Right forelimb (tissue), 1 donor: ENCODE data around the gene TSC2.
"Not testable (repeated sequence)": the region's sequence is repeated elsewhere in the genome, so short reads cannot be mapped to it uniquely, and the experiment has no call there.

Experiments used
- DNase-seq: peaks from one replicate; pipeline ENCODE4 v3.0.0-alpha.2; 2018

TSC2 gene

GRCh38 chr16:2011726-2012125 is 36.1 kb upstream of the TSC2 start:
- DNase-seq: not testable (repeated sequence)

DNA sequence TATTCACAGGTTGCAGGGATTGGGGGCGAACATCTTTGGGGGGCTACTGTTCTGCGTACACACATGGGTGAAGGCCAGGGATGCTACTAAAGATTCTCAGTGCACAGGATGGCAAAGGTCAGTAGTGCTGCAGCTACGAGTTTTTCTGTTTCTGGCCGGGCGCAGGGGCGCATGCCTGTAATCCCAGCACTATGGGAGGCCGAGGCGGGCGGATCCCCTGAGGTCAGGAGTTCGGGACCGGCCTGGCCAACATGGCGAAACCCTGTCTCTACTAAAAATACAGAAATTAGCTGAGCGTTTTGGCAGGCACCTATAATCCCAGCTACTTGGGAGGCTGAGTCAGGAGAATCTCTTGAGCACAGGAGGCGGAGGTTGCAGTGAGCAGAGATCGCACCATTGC is 34.3 kb upstream of the TSC2 start:
- DNase-seq: no peak

DNA sequence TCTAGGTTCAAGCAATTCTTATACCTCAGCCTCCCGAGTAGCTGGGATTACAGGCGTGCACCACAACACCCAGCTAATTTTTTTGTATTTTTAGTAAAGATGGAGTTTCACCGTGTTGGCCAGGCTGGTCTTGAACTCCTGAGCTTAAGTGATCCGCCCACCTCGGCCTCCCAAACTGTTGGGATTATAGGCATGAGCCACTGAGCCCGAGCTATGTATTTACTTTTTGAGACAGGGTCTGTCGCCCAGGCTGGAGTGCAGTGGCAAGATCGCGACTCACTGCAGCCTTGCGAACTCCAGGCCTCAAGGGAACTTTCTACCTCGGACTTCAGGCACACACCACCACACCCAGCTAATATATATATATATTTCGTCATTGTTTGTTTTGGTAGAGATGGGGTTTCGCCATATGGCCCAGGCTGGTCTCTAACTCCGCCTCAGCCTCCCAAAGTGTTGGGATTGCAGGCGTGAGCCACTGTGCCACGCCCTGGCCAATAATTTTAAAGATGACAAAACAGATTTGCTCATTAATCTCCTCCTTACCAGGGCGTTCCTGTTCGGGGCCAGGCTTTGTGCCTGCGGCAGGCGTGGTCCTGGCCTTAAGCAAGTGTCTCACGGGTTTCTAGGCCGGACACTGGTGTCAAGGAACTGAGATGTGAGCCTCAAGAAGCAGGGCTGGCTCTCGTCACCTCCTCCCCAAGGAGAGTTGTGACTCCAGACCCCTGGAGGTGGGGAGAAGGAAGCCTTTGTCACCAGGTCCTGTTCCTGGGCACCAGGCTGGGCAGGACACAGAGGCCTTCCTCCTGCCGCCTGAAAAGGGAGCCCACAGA is 32.5 kb upstream of the TSC2 start:
- no peak for DNase-seq

GRCh38 chr16:2015947-2016208 is 31.9 kb upstream of the TSC2 start:
- DNase-seq: no peak

DNA sequence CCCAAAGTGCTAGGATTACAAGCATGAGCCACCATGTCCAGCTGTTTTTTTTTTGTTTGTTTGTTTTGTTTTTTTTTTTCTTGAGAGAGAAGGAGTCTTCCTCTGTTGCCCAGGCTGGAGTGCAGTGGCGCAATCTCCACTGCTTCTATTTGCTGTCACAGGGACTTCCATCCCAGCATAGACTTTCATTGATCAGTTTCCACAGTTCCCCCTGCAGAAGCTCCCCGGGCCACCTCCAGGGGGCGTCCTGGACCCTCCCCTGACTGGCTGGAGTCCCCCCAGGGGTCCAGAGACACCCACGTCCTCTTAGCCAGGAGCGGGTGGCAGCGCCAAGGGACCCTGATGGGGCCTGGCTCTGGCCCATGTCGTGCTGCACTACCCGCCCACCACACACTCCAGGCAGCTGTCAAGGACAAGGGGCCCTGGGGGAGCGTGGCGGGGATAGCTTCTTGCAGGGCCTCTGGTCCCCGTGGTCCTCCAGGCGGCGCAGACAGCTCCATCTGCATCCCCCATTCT is 31.3 kb upstream of the TSC2 start:
- DNase-seq: no peak

GRCh38 chr16:2019518-2019920 is 28.3 kb upstream of the TSC2 start, which contains the start of gene NPW:
TSS of gene NPW (plus strand) at chr16:2019785.
- no peak for DNase-seq

GRCh38 chr16:2019921-2020831 is 27.6 kb upstream of the TSC2 start:
- peak; percentile 62 for DNase-seq

GRCh38 chr16:2022723-2023091 is 25.1 kb upstream of the TSC2 start:
- DNase-seq: no peak

DNA sequence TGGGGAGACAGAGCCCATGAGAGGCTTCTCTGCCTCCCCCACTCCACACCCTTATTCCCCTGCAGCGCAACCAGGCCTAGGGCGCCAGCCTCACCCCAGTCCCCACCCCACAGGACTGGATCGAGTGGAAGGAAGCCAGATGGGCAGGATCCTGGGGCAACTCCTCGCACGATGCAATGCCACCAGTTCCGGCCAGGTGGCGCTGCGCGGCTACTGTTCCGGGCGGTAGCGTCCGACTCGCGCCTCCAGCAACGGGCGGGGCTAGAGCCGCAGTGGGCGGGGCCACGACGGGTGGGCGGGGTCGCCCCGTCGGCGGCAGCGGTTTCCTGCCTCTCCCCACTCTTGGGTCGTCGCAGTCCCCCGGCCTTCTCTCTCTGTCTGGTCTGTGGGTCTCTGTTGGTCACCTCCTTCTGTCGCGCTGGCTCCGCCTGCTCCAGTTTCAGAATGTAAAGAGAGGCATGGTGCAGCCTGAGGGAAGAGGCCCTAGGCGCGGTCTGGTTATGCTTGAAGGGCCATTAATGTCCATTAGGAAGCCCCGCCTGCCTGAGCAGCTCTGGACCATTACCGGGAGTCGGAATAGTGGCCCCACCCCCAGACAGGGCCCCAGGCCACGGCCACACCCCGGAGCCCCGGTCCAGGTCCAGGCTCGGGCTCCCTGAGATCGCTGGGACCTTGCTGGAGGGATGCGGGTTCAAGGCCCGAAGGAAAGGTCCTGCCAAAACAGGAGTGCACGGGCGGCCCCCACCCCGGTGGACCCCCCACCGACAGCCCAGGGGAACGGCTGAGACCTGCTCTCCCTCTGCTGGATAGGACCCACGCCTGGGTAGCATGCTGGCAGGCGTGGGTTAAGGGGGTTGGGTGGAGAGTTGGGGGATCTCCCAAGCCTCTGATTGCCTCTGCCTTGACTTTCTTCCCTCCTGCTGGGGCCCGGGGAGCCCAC is 24.4 kb upstream of the TSC2 start:
- DNase-seq: peak; percentile 98

DNA sequence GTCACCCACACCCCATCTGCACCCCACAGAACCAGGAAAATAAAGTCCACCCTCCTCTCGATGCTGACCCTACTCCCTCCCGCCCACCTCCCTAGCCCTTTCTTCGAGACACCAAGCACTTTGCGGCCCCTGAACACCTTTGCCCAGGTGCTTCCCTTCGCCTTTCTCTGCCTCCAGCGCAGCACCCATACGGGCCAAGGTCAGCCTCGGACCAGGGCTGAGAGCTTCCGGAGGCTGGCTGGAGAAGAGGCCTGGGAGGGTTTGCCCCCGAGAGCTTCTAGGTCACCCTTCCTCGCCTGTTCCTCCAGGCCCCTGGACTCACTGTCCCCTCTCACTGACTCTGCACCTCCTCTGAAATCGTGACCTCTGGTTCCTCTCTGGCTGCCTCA is 23.8 kb upstream of the TSC2 start:
- no peak for DNase-seq

GRCh38 chr16:2025251-2025650 is 22.5 kb upstream of the TSC2 start:
- no peak for DNase-seq

DNA sequence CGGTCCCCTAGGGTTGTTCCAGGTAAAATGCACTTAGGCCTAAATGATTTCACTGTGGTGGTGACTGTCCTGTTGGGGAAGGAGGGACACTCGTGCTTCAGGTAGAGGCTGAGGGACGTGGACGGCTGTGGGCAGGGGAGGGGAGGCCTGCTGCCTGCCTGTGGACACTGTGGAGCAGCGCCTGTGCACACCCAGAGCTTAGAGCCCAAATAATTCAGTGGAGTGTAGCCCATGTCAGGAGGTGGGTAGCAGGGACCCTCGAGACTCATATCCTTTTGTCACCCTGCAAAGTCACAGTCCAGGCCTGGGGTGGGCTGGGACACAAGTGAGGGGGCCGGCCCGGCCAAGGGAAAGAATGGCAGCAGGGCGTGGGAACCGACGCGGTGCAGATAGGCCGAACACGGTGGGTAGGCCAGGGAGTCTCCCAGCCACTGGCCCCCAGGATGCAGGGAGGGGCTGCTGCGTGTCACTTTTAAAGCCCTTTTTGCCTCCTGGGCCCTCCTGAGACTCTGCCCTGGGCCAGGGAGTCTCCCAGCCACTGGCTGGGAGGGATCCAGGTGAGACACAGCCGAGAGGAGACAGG is 21.8 kb upstream of the TSC2 start:
- no peak for DNase-seq

GRCh38 chr16:2026461-2027023 is 21.2 kb upstream of the TSC2 start, which contains the start of gene NHERF2:
TSS of gene NHERF2 (plus strand) at chr16:2026902. CDS start at chr16:2027006, 104 bp downstream.
- DNase-seq: no peak

DNA sequence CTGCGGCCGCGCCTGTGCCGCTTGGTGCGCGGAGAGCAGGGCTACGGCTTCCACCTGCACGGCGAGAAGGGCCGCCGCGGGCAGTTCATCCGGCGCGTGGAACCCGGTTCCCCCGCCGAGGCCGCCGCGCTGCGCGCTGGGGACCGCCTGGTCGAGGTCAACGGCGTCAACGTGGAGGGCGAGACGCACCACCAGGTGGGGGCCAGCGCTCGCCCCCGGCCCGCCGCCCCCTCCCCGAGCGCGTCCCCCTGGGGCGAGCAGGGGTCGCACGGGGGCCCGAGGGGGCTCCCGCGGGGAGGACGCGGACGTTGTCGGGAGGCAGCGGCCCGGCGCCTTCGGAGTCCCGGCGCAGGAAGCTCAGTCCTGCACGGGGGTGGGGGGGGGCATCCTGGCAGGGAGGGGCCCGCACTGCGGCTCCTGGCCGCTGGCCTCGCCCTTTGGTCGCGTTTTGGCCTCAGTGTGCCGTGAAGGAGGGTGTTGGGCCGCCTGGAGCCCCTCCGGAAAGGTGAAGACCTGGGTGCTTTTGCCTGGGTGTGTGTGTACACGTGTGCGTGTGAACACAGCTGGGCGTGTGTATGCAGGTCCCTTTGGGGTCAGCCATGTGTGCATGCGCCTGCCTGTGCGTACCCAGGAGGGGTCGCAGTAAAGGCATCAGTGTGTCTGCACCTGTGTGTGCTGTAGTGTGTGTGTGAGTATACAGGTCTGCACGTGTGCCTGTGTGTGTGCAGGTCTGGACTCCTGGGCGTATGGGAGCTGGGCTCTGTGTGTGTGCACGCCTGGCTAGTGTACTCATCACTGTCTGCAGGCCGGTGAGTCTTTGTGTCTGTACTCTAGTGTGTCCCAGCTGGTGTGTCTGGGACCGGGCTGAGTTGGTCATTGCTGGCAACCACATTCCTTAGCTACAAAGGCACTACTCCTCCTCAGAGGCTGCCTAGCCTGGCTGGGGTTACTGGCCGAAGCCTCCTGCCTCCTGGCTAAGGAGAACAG is 20.5 kb upstream of the TSC2 start:
- peak; percentile 58 for DNase-seq

GRCh38 chr16:2028146-2028545 is 19.6 kb upstream of the TSC2 start:
- peak; percentile 30 for DNase-seq

GRCh38 chr16:2028620-2029220 is 19.1 kb upstream of the TSC2 start:
- no peak for DNase-seq

- no peak for DNase-seq
These were observed 18.4 kb upstream of the TSC2 start for GRCh38 chr16:2029350-2029749.

GRCh38 chr16:2030036-2030435 is 17.7 kb upstream of the TSC2 start:
- DNase-seq: no peak

- no peak for DNase-seq
These were observed 16.7 kb upstream of the TSC2 start for GRCh38 chr16:2031081-2031577.
